ENCODE results near the gene LPIN1. TPM values are rescaled to one million over a fixed set of nuclear protein-coding genes. Genes with fewer than 3 reads are reported as not detected.

Gene LPIN1
- total and polyA plus RNA-seq, 2 of the 13 experiments (the other 11 are each of a cell fraction or from before 2014, with no cell fraction given), result 9.7 to 19.4 TPM

DNA sequence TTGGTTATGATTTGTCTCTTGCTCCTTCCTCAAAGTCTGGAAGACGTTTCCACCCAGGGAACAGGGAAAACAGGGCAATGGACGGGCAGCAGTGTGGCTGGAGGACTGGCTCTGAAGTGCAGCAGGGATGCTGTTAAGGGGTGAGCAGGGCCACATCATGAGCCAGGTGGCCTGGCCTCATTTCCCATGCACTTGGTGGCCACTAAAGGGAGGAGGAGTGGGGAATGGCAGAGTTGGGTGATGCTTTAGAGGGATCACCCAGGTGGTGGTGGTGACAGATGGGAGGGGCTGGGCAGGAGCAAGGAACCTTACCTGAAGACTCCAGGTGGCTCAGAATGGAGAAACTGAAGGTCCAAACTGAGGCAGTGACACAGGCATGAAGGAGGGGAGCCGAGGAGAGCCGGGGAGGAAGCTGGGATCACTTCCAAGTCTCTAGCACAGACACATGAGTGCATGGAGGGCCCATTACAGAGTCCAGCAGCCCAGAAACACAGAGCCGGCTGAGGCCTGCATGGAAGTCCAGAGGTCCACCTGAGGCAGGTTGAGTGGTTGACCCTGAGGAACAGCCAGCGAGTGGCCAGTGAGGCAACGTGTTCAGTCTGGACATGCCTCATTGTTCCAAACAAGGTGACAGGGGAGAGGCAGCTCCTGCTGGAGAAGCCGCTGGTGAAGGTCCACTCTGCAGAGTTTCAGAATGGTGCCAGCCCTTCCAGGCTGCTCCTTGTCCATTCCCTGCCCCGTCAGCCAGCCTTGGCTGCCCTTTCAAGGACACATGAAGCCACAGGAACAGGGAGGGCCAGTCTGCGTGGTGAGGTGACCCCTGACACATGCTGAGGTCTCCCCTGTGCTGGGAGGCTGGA lies 91.7 kb downstream of the LPIN1 start (continued):
- TF ChIP-seq, protein P1, sequence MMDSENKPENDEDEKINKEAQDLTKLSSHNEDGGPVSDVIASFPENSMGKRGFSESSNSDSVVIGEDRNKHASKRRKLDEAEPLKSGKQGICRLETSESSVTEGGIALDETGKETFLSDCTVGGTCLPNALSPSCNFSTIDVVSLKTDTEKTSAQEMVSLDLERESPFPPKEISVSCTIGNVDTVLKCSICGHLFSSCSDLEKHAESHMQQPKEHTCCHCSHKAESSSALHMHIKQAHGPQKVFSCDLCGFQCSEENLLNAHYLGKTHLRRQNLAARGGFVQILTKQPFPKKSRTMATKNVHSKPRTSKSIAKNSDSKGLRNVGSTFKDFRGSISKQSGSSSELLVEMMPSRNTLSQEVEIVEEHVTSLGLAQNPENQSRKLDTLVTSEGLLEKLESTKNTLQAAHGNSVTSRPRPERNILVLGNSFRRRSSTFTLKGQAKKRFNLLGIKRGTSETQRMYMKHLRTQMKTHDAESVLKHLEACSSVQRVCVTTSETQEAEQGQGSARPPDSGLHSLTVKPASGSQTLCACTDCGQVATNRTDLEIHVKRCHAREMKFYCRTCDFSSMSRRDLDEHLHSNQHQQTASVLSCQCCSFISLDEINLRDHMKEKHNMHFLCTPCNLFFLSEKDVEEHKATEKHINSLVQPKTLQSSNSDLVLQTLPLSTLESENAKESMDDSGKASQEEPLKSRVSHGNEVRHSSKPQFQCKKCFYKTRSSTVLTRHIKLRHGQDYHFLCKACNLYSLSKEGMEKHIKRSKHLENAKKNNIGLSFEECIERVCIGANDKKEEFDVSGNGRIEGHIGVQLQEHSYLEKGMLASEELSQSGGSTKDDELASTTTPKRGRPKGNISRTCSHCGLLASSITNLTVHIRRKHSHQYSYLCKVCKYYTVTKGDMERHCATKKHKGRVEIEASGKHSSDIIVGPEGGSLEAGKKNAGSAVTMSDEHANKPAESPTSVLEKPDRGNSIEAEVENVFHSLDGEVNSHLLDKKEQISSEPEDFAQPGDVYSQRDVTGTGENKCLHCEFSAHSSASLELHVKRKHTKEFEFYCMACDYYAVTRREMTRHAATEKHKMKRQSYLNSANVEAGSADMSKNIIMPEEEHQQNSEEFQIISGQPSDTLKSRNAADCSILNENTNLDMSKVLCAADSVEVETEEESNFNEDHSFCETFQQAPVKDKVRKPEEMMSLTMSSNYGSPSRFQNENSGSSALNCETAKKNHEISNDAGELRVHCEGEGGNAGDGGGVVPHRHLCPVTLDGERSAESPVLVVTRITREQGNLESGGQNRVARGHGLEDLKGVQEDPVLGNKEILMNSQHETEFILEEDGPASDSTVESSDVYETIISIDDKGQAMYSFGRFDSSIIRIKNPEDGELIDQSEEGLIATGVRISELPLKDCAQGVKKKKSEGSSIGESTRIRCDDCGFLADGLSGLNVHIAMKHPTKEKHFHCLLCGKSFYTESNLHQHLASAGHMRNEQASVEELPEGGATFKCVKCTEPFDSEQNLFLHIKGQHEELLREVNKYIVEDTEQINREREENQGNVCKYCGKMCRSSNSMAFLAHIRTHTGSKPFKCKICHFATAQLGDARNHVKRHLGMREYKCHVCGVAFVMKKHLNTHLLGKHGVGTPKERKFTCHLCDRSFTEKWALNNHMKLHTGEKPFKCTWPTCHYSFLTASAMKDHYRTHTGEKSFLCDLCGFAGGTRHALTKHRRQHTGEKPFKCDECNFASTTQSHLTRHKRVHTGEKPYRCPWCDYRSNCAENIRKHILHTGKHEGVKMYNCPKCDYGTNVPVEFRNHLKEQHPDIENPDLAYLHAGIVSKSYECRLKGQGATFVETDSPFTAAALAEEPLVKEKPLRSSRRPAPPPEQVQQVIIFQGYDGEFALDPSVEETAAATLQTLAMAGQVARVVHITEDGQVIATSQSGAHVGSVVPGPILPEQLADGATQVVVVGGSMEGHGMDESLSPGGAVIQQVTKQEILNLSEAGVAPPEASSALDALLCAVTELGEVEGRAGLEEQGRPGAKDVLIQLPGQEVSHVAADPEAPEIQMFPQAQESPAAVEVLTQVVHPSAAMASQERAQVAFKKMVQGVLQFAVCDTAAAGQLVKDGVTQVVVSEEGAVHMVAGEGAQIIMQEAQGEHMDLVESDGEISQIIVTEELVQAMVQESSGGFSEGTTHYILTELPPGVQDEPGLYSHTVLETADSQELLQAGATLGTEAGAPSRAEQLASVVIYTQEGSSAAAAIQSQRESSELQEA (CRISPR knock-in tag; IDR thresholded peaks at IDR 0.05; ENCODE audit: not compliant biosample characterization), result no peak
- TF ChIP-seq ZNF780A (CRISPR knock-in tag; IDR thresholded peaks at IDR 0.05), result no peak
- no peak for TF ChIP-seq NR2C2 (CRISPR knock-in tag; IDR thresholded peaks at IDR 0.05; ENCODE audit: borderline replicate concordance)
- 0 out of 2 replicates have a peak, but pooled peaks have one; percentile 10 for TF ChIP-seq ETV5 (CRISPR knock-in tag; IDR thresholded peaks at IDR 0.05; ENCODE audit: borderline replicate concordance)
- no peak for TF ChIP-seq AGO2 (optimal IDR thresholded peaks at IDR 0.05; ENCODE audit: low read depth, low read length)
- TF ChIP-seq TEAD2 (CRISPR knock-in tag; IDR thresholded peaks at IDR 0.05), result no peak
- TF ChIP-seq HIVEP1 (CRISPR knock-in tag; IDR thresholded peaks at IDR 0.05), result no peak
- TF ChIP-seq ZBTB20 (CRISPR knock-in tag; IDR thresholded peaks at IDR 0.05; ENCODE audit: borderline replicate concordance, low read depth), result no peak
- TF ChIP-seq, protein P2, sequence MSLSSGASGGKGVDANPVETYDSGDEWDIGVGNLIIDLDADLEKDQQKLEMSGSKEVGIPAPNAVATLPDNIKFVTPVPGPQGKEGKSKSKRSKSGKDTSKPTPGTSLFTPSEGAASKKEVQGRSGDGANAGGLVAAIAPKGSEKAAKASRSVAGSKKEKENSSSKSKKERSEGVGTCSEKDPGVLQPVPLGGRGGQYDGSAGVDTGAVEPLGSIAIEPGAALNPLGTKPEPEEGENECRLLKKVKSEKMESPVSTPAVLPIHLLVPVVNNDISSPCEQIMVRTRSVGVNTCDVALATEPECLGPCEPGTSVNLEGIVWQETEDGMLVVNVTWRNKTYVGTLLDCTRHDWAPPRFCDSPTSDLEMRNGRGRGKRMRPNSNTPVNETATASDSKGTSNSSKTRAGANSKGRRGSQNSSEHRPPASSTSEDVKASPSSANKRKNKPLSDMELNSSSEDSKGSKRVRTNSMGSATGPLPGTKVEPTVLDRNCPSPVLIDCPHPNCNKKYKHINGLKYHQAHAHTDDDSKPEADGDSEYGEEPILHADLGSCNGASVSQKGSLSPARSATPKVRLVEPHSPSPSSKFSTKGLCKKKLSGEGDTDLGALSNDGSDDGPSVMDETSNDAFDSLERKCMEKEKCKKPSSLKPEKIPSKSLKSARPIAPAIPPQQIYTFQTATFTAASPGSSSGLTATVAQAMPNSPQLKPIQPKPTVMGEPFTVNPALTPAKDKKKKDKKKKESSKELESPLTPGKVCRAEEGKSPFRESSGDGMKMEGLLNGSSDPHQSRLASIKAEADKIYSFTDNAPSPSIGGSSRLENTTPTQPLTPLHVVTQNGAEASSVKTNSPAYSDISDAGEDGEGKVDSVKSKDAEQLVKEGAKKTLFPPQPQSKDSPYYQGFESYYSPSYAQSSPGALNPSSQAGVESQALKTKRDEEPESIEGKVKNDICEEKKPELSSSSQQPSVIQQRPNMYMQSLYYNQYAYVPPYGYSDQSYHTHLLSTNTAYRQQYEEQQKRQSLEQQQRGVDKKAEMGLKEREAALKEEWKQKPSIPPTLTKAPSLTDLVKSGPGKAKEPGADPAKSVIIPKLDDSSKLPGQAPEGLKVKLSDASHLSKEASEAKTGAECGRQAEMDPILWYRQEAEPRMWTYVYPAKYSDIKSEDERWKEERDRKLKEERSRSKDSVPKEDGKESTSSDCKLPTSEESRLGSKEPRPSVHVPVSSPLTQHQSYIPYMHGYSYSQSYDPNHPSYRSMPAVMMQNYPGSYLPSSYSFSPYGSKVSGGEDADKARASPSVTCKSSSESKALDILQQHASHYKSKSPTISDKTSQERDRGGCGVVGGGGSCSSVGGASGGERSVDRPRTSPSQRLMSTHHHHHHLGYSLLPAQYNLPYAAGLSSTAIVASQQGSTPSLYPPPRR (CRISPR knock-in tag; IDR thresholded peaks at IDR 0.05; ENCODE audit: borderline replicate concordance), result no peak
- TF ChIP-seq MEIS2 (CRISPR knock-in tag; IDR thresholded peaks at IDR 0.05), result no peak
- TF ChIP-seq, protein P3, sequence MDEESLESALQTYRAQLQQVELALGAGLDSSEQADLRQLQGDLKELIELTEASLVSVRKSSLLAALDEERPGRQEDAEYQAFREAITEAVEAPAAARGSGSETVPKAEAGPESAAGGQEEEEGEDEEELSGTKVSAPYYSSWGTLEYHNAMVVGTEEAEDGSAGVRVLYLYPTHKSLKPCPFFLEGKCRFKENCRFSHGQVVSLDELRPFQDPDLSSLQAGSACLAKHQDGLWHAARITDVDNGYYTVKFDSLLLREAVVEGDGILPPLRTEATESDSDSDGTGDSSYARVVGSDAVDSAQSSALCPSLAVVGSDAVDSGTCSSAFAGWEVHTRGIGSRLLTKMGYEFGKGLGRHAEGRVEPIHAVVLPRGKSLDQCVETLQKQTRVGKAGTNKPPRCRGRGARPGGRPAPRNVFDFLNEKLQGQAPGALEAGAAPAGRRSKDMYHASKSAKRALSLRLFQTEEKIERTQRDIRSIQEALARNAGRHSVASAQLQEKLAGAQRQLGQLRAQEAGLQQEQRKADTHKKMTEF (CRISPR knock-in tag; IDR thresholded peaks at IDR 0.05), result no peak
- no peak for TF ChIP-seq CAMTA2 (CRISPR knock-in tag; IDR thresholded peaks at IDR 0.05; ENCODE audit: borderline replicate concordance)
- TF ChIP-seq ZNF136 (CRISPR knock-in tag; IDR thresholded peaks at IDR 0.05; ENCODE audit: low read depth), result no peak
- TF ChIP-seq HOXA5 (CRISPR knock-in tag; IDR thresholded peaks at IDR 0.05), result no peak
